Measurements from ENCODE around the gene NKPD1.

Gene NKPD1

DNA sequence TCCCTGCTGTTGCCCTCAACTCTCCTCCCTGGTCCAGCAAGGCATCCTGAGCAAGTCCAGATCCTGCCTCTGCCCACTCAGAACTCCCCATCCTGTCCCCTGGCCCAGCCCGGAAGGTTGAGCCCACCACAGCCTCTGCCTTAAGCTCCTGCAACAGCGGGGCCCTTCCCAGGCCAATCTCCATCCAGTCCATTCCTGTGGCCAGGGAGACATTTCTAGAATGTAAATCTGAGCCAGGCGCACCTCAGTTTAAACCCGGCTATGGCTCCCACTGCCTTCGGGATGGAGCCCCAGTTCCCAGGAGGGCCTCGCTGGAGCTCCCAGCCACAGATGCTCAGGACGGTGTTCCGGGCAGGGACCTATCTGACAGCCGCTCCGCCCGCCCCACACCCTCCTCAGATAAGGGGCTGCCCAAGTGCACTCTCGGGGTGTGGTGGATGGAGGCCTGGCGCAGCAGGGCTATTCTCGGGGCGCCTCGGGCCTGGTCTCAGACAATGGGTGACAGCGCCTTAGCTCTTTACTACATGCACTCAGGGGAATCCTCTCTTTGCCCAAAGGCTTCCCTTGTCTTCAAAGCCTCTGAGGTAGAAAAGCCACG is 11.9 kb upstream of the NKPD1 start:
- DNase-seq (ENCODE audit: low spot score): no peak

DNA sequence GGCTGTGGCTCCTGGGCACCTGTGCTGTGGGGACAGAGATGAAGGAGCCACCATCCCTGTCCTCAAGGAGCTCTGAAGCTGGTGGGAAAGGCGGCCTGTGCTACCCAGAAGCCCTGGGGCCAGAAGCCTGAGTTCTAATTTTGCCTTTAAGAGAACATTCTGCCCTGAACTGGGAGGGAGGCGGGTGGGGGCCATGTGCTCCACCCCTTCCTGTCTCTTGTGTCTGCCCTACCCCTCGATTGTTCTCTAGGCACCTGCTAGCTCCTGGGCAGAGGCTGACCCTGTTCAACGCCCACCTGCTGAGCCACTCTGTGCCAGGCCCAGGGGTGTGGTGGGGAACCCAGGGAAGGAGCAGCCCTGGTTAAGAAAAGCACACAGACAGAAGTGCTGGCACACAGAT is 11.4 kb upstream of the NKPD1 start:
- DNase-seq (ENCODE audit: low spot score): no peak

DNA sequence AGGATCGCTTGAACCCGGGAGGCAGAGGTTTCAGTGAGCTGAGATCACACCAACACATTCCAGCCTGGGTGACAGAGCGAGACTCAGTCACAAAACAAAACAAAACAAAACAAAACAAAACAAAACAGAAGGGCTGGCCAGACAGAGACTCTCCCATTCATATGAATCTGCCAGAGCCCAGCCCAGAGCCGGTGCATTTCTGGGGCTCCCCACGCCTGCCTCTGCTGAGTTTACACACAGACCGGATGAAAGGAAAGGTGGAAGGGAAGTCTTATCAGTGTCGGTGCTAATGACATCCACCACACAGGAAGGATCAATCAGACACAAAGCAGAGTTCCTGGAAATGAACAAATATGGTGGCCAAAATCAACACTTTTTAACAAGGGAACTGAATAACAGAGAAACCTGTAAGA is 10.4 kb upstream of the NKPD1 start:
- no peak for DNase-seq (ENCODE audit: low spot score)

DNA sequence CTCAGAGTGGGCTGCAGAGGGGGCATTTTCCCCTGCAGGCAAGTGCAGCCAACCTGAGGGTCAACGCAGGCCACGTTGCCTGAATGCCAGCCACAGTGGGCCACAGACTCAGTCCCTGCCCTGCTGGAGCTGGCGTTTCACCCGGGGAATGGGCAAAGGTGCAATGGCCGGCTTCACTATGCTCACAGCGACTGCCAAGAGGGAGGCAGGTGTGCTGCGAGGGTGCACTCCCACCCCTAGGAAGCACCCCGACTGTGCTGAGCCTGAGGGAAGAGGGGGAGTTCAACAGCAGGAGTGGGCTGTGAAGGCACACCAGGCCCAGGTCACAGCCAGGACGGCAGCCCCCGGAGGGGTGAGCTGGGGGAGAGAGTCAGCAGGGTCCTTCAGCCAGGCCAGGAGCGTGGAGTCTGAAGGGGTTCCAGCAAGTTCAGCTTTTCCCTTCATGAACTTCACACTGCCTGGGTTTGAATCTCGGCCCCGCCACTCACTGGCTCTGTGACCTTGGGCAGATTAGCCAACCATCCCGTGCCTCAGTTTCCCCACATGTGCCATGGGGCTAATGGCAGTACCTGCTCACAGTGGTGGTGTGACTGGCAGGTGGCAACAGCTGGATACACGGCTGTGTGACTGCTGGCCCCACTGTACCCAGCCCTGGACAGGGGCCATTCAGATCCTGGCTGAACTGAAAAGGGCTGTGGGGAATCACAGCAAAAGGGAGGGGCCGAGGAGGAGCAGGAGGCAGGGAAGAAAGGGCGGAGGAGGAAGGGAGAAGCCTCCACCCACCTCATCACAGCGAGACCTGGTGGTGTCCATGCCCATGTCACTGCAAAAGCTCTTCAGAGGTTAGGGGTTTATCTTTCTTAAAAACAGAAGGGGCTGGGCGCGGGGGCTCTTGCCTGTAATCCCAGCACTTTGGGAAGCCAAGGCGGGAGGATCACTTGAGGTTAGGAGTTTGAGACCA is 9.6 kb upstream of the NKPD1 start:
- DNase-seq (ENCODE audit: low spot score): no peak

DNA sequence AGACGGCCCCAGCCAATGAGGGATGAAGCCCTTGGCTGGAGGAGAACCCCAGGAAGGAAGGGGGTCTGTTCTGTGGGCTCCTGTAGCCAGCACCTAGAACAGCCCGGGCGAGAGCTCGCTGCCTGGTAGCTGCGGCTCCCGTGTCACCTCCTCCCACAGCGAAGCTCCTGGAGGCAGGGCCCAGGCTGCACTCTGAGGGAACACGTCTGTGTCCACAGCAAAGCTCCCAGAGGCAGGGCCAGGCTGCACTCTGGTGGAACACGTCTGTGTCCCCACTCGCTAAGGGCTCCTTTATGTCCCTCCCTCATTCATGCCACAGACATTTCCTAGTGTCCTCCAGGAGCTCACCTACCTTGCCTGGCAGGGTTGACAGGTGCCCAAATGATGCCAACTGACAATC is 8.8 kb upstream of the NKPD1 start:
- DNase-seq (ENCODE audit: low spot score): no peak

DNA sequence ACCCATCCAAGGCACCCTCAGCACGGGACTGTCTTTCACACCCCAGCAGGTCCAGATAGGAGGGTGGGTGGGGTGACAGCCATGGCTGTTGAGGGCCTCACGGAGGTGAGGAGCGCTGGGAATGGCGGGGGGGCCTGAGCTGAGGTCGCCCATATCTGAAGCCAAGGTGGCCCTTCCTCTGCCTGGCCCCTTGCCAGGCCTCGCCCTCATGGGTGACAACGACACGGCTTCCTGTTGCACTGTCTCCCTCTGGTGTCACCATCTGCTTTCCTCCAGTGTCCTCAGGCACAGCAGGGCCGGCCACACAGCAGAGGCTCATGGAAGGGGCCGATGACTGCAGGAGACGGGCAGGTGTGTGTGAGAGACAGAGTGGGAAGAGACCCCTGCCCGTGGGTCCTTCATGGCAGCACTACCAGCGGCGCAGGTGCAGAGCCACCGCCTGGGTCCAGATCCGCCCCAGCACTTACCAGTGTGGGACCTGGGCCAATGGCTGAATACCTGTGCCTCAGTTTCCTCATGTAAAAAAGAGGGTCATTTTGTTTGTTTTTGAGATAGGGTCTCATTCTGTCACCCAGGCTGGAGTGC is 8.1 kb upstream of the NKPD1 start:
- no peak for DNase-seq (ENCODE audit: low spot score)

DNA sequence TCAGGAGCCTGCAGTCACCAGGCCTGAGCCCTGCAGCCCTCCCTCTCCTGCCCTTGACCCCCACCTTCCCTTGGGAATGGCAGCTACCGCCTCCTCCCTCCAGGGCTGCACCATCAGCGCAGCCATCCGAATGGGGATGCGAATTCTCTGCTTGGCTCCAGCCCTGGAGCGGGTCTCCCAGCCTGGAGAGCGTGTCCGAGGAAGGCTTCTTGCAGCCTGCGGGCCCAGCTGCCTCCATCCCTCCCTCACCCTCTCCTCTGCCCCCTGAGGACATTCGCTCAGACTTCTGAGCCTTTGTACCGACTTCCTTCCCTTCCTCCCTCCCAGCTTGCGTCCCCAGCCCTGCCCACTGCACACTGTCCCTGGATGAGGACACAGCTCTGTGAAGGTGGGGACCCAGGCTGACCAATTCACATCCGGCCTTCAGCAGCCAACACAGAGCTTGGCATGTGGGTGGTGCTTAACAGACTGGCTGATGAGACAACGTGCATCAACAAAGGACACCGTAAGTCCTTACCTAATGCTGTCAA is 6.0 kb upstream of the NKPD1 start:
- no peak for DNase-seq (ENCODE audit: low spot score)

DNA sequence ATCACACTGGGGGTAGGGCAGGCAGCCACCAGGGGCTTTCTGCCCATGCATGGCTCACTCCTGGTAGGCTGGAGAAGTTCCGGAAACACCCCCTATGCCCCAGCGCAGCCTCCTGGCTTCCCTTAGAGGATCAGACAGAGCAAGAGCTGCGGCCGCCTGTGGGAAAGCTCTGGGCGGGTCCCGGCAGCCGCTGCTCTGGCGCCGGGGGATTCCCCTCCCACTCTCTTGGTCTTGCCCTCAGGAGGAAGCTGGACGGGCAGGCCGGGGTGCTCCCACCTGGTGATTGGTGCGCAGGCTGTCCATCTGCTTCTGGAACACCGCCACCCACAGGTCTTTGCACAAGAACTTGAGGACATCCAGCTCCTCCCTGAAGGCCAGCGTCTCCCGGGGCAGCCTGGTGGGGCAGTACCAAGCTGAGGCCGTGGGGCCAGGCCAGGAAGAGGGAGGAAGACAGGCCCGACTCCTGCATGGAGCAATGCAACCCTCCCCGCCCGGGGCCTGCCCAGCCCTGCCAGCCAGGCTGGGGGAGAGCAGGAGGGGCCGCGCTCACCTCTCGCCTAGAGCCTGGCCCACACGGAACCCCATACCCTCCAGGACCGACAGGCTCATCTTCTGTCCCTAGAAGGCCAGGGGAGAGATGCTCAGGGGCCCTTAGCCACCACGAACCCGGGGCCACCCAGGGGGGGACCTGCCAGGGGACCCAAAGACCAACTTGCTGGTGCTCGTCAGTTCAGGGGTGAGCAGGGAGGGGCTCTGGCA is 4.0 kb upstream of the NKPD1 start:
- DNase-seq (ENCODE audit: low spot score): no peak

DNA sequence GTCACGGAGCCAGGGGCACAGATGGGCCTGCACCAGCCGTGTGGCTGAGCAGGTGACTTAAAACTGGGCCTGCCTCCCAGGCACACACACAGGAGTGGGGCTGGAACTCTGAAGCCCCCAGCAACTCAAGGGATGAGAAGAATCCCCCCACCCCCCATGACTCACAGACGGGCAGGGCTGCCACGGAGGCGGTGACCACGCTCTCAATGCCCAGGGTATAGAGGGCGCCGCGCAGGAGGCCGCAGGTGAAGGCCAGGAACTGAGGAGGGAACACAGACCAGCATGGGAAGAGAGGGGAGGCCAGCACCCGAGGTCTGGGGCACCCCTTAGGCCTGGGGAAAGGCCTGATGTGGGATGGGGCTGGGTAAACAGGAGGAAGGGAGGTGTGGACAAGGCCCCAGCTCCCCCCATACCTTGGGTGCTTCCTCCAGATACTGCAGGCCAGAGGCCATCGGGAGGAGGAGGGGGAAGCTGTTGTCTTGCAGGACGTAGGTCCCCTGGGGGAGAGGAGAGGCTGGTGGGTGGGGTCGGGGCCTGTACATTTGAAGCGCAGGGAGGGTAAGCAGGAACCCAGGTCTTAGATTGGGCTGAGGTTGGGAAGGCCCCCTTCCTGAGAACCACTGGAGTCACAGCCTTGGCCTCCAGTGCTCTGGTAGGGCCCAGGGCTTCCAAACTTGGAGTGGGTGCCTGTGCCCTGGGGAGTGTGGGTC is 3.1 kb upstream of the NKPD1 start:
- DNase-seq (ENCODE audit: low spot score): no peak

DNA sequence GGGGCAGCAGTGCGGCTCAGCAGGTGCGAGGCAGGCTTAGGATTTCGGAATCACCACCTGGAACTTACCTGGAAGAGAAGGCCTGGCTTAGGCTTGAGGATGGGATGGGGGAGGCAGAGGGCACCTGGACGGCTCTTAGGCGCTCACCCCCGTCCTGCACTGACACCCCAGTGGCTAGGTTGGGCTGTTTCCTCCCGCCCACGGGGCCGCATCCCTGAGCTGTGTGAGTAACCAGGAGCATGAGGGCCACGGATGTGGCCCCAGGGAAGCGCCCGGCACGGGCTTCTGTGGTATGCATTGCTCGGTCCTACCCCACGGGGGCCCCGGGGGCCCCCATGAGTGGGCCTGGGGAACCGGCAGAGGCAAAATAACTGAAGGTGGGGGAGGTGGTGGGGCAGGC is 2.4 kb upstream of the NKPD1 start:
- DNase-seq (ENCODE audit: low spot score): no peak

DNA sequence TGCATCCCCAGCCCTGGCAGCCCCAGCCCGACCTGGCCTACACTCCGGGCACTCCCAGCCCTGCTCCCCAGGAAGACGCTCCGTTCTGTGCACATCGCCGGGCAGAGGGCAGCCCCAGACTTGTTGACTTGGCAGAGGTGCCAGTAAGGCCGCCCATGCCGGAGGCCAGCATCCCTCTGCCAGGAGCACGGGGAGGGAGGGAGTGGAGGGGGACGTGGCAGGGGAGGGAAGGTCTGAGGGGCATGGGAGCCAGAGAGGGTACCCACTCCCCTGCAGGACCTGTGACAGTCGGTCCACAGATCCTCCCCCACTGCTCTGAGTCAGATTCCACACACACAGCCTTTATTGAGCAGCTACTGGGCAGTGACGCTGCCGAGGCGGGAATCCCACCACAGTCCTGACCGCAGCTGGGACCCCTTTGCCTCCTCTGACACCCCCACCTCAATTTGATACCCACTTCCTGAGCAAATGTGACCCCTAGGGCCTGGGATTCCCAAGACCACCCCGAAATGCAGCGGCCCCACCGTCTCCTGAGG is 1.9 kb upstream of the NKPD1 start:
- DNase-seq (ENCODE audit: low spot score): no peak

DNA sequence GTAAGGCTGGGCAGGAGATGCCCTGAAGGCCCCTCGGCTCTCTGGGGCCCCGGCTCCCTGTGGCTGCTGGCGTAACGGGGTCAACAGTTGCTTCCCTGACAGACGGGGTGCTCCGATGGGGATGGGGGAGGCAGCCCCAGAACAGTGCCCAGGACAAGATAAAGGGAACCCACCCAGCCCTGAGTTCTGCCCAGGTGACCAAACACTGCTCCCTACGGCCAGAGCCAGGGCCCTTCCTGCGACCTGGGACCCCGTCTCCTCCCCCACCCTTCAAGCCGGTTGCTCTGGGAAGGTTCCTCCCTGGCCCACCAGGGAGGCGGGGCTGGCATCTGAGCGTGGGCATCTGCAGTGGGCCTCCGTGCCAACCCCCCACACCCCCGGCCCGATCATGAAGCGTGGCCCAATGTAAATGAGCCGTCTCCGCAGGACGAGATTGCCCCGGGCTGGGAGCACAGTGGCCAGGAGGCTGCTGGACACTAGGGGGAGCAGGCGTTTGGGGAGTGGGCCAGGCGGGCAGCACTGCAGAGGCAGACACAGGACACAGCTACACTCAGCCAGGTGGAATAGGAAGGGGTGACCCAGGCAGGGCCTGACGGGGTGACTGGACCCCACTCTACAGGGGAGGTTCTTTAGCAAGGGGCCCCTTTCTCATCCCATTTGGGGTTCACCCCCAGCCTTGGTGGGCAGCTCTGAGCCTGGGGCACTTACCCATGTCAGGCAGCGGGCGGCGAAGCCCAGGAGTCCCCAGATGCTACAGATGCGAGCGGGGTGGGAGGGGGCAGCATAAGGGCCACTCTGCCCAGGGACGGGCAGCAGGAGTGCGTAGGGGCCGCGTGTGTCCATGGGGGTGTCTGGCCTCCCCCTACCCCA is 1.2 kb upstream of the NKPD1 start:
- DNase-seq (ENCODE audit: low spot score): no peak

DNA sequence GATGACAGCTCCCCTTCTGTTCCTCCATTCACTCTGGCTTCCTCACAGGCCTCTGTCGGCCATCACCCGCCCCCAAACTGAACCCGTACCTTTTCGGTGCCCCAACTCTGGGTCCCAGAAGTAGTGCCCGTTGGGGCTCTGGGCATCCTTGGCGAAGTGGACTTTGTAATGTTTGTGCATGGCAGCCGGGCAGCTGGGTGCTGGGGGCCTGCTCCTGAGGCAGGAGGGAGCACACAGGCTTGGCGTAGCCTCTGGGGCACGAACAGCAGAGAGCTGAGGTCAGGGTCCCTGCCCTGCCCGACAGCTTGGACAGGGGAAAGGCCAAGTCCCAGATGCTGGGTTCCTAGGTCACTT is 834 bp downstream of the NKPD1 start:
- DNase-seq (ENCODE audit: low spot score): no peak

DNA sequence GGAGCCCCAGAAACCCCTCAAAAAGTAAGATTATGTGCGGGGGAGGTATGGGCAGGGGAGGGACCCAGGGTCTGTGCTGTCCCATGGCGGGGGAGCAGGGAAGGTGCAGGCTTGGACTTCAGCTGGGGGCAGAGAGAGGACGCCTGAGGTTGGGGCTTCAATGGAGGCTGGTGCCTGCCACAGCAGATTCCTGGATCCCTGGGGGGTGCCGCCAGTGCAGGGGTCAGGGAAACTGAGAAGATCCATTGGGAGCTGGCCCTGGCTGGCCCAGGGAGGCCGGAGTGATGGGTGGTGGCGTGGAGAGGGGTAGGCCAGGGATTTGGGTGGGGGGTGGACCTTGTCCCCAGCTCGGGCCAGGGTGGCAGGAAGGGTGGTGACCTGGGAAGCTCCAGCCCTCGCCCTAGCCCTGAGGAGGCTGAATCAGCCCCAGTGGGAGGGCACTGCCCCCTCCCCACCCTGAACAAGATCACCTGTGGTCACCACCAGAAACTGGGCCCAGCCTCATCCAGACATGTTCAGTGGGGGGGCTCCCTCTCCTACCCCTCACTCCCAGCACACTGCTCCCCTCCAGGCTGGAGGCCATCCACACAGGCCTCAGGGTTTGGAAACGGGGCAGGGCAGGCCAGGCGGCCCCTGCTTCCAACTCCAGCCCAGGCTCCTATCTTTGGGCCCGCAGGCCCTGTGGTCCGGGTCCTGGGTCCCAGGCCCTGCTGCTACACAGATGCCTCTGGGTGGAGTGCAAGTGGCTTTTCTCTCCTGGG is 1.4 kb downstream of the NKPD1 start:
- no peak for DNase-seq (ENCODE audit: low spot score)

DNA sequence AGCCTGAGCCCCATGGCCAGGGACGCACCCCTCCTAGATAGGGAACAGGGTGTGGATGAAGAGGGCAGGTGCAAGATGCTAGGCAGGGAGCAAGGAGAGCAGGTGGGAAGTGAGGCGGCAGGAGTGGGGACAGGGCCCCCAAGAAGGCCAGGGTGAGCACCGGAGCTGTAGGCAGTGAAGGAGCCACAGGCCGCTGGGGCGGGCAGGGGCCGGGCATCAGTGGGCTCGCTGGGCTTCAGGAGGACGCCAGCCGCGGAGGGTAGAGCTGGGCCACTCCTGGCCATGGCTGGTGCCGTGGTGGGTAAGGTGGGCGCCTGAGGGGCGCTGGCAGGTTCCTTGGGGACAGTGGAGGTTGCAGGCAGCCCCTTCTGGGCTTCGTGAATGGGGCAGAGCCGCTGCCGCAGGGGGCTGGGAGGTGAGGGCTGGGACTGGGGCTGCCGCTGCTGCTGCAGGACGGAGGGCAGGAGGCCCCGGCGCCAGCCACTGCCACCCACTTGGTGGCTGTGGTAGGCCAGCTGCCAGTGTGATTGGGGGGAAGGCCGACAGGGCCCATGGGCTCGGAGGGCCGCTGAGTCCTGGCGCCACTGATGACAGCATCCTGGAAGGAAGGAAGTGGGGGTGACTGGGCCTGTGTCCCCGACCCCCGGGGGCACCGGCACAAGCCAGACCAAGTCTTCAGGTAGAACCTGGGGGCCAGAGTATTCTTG is 2.1 kb downstream of the NKPD1 start:
- DNase-seq (ENCODE audit: low spot score): no peak

DNA sequence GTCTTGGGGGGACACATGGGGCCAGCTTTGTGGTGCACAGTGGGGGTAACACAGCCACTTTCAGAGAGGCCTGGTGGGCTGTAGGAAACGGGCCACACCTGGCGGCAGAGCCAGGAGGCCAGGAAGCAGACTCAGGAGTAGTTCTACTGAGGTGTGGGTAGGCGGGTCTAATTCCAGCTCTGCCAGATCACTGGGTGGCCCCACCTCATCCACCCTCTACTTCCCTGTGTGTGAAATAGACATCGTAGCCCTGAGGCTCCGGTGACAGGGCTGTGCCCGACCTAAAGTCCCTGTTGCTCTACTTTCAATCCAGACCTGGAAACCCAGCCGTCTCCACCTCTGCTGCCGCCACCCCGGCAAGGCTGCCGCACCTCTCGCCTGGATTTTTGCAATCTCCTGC is 4.0 kb downstream of the NKPD1 start:
- DNase-seq (ENCODE audit: low spot score): no peak

DNA sequence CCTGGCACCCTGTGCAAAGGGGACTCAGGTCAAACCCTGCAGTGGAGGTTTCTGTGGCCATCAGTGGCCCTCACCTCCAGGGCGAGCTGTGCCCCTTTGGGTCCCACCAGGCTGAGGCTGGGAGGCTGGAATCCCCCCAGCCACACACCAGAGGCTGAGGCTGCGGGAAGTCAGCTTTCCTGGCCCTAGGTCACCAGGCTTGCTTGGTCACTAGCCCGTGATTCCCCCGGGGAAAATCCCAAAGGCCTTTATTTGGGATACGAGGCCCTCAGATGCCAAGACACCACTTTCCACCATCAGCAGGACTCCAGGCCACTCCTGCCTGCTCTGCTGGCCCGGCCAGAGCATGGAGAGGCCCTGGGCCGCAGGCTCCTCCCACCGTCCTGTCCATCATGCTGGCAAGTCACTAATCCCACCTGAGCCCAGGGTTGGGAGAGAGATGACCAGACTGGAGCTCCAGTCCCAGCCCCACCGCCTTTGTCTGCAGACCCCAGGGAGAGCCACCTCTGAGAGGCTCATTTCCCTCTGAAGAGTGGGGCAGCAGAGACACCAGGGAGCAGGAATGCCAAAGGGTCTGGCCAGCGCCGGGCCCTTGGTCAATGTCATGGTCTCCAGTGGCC is 4.7 kb downstream of the NKPD1 start:
- no peak for DNase-seq (ENCODE audit: low spot score)

DNA sequence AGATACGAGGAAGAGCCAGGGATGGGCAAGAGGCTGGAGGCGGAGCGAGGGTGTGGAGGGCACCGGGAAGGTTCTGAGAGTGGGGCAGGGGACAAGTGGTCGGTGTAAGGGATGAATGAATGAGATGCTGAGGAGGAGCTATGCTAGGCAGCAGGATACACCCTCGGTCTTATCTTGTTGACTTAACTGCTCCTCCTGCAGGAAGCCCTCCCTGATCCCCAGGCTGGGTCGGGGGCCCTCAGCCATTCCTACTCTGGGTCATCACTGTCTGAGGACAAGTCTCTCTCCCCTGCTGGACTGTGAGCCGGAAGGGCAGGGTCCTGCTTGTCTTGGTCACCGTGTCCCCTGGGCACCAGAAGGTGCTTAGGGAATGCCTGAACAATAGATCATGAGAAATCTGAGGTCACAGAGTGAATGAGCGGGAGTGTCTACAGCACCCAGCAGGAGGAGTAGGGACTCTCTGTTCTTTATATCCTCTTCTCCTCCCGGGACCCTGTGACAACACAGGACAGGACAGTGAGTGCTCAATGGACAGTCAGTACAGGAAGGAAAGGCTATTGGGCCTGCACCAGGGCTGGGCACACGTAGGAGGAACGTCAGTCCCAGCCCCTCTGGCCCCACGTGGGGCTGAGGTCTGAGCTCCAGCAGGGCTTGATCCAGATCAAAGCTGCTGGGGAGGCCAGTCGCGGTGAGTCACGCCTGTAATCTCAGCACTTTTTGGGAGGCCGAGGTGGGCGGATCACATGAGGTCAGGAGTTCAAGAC is 6.5 kb downstream of the NKPD1 start:
- DNase-seq (ENCODE audit: low spot score): no peak

All from Ammon's horn (tissue), 1 donor.